ENCODE results near the gene BRI3BP.
A peak's percentile ranks its signal among the peaks of the same experiment; 100 is the strongest.
"Not testable (repeated sequence)": the region's sequence is repeated elsewhere in the genome, so short reads cannot be mapped to it uniquely, and the experiment has no call there.

BRI3BP gene

DNA sequence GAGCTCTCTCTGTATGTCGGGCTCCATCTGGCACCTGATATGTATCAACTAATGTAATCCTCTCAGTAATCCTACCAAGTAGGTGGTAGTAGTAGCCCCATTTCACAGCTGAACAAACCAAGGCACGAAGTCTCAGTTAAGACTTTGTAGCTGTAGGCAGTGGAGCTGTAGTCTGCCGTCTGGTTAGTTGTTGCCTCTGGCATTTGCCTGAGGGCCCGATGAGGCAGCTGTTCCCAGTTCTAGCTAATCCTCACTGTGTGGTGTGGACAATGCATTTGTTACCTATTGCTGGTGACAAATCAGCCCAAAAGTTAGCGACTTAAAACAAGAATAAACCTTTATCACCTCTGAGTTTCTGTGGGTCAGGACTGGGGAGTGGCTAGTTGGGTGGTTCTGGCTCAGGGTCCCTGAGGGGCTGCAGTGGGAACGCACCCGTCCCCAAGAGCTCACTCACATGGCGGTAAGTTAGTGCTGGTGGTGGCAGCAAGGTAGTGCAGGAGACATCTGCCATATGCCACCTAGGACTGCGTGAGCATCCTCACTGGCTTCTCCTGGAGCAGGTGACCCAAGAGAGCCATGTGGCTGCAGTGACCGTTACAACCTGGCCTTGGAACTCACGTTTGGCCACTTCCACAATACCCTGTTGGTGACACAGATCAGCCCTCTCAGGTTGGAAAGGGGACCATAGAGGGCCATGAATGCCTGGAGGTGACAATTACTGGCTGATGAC is 77.4 kb downstream of the BRI3BP start:
- DNase-seq (ENCODE audit: low read depth), result no peak
- peaks cover 20% of the 10 kb centered on the region for H3K4me1 ChIP-seq (ENCODE audit: control insufficient read depth, insufficient read depth, low read length)
- no peaks in the 10 kb centered on the region for H3K9me3 ChIP-seq (ENCODE audit: control insufficient read depth, low read length)
- no peak overlapping the region for H3K9ac ChIP-seq (ENCODE audit: low read length)
- peaks cover 21% of the 10 kb centered on the region for H3K36me3 ChIP-seq (ENCODE audit: control insufficient read depth, insufficient read depth, low read length, severe bottlenecking)
- no peak overlapping the region for H3K4me3 ChIP-seq (ENCODE audit: low read length)
- H3K27me3 ChIP-seq (replicated peaks; ENCODE audit: control insufficient read depth, insufficient read depth, low read length), result no peaks in the 10 kb centered on the region

GRCh38 chr12:125071456-125071855 is 78.0 kb downstream of the BRI3BP start:
- Histone ChIP-seq H3K27me3 (replicated peaks; ENCODE audit: control insufficient read depth, insufficient read depth, low read length) (no peaks in the 10 kb centered on the region), H3K36me3 (ENCODE audit: control insufficient read depth, insufficient read depth, low read length, severe bottlenecking) (peaks cover 27% of the 10 kb centered on the region), H3K9me3 (ENCODE audit: control insufficient read depth, low read length) (no peaks in the 10 kb centered on the region), H3K4me3 (ENCODE audit: low read length) (no peak overlapping the region), H3K9ac (ENCODE audit: low read length) (no peak overlapping the region), H3K4me1 (ENCODE audit: control insufficient read depth, insufficient read depth, low read length) (peaks cover 16% of the 10 kb centered on the region)
- no peak for DNase-seq (ENCODE audit: low read depth)

DNA sequence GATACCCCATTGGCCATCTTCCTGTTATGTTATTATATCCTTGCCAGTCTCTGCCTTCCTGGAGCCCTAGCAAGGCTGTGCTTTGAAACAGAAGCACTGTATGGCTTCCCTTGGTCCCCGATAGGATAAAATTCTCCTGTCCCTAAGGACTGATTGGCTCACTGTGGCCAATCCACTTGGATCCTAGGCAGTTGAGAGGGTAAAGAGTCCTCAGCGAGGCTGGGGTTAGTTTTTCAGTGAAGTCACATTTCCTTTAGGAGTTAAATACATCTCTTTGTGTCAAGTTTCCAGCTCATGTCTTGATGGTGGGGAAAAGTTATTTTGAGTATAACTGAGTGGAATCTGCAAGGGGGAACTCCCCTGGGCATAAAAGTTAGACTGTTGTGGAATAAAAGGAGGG is 79.1 kb downstream of the BRI3BP start:
- Histone ChIP-seq H3K27me3 (replicated peaks; ENCODE audit: control insufficient read depth, insufficient read depth, low read length) (no peaks in the 10 kb centered on the region), H3K36me3 (ENCODE audit: control insufficient read depth, insufficient read depth, low read length, severe bottlenecking) (peaks cover 38% of the 10 kb centered on the region), H3K4me3 (ENCODE audit: low read length) (no peak overlapping the region), H3K4me1 (ENCODE audit: control insufficient read depth, insufficient read depth, low read length) (peaks cover 8% of the 10 kb centered on the region), H3K9ac (ENCODE audit: low read length) (no peak overlapping the region), H3K9me3 (ENCODE audit: control insufficient read depth, low read length) (no peaks in the 10 kb centered on the region)
- DNase-seq (ENCODE audit: low read depth), result no peak

GRCh38 chr12:125074294-125074693 is 80.8 kb downstream of the BRI3BP start:
- not testable (repeated sequence) for H3K27me3 ChIP-seq (replicated peaks; ENCODE audit: control insufficient read depth, insufficient read depth, low read length); H3K9ac ChIP-seq (ENCODE audit: low read length); H3K4me3 ChIP-seq (ENCODE audit: low read length); H3K9me3 ChIP-seq (ENCODE audit: control insufficient read depth, low read length); DNase-seq (ENCODE audit: low read depth)
- Histone ChIP-seq H3K36me3 (ENCODE audit: control insufficient read depth, insufficient read depth, low read length, severe bottlenecking) (peaks cover 53% of the 10 kb centered on the region), H3K4me1 (ENCODE audit: control insufficient read depth, insufficient read depth, low read length) (peaks cover 13% of the 10 kb centered on the region)

GRCh38 chr12:125076103-125076502 is 82.7 kb downstream of the BRI3BP start:
- H3K27me3 ChIP-seq (replicated peaks; ENCODE audit: control insufficient read depth, insufficient read depth, low read length), result no peaks in the 10 kb centered on the region
- H3K4me1 ChIP-seq (ENCODE audit: control insufficient read depth, insufficient read depth, low read length), result peaks cover 16% of the 10 kb centered on the region
- H3K9me3 ChIP-seq (ENCODE audit: control insufficient read depth, low read length), result no peaks in the 10 kb centered on the region
- H3K9ac ChIP-seq (ENCODE audit: low read length), result no peak overlapping the region
- DNase-seq (ENCODE audit: low read depth), result no peak
- H3K36me3 ChIP-seq (ENCODE audit: control insufficient read depth, insufficient read depth, low read length, severe bottlenecking), result peaks cover 46% of the 10 kb centered on the region
- H3K4me3 ChIP-seq (ENCODE audit: low read length), result no peak overlapping the region

- peak overlapping the region; percentile 72 for H3K9ac ChIP-seq (ENCODE audit: low read length)
- no peak overlapping the region for H3K4me3 ChIP-seq (ENCODE audit: low read length)
- H3K4me1 ChIP-seq (ENCODE audit: control insufficient read depth, insufficient read depth, low read length), result peaks cover 17% of the 10 kb centered on the region
- peaks cover 44% of the 10 kb centered on the region for H3K36me3 ChIP-seq (ENCODE audit: control insufficient read depth, insufficient read depth, low read length, severe bottlenecking)
- H3K9me3 ChIP-seq (ENCODE audit: control insufficient read depth, low read length), result no peaks in the 10 kb centered on the region
- H3K27me3 ChIP-seq (replicated peaks; ENCODE audit: control insufficient read depth, insufficient read depth, low read length), result no peaks in the 10 kb centered on the region
- DNase-seq (ENCODE audit: low read depth), result no peak
Measured at GRCh38 chr12:125079084-125079483, 85.6 kb downstream of the BRI3BP start.

GRCh38 chr12:125079648-125080645 is 86.5 kb downstream of the BRI3BP start:
- Histone ChIP-seq H3K4me3 (ENCODE audit: low read length) (peak overlapping the region; percentile 61), H3K27me3 (replicated peaks; ENCODE audit: control insufficient read depth, insufficient read depth, low read length) (no peaks in the 10 kb centered on the region), H3K36me3 (ENCODE audit: control insufficient read depth, insufficient read depth, low read length, severe bottlenecking) (peaks cover 52% of the 10 kb centered on the region), H3K9me3 (ENCODE audit: control insufficient read depth, low read length) (no peaks in the 10 kb centered on the region), H3K4me1 (ENCODE audit: control insufficient read depth, insufficient read depth, low read length) (peaks cover 17% of the 10 kb centered on the region), H3K9ac (ENCODE audit: low read length) (peak overlapping the region; percentile 72)
- DNase-seq (ENCODE audit: low read depth), result peak; percentile 27

All from adipocyte (in vitro differentiated cells).